IMR-90 (cell line): ENCODE measurements around the gene DPPA3. TPM values are rescaled to one million over a fixed set of nuclear protein-coding genes. Genes with fewer than 3 reads are reported as not detected.

ENCODE experiments used
- ATAC-seq: fragments of 200-7000 bp; cut with Tn5 transposase; 2 replicates; pipeline ENCODE4 v1.9.1; 2020; ENCODE audit warnings: low read depth, mild to moderate bottlenecking, moderate library complexity
- BruUV-seq: library from RNA; stranded (reverse); fragments of 400-500 nt; replicated peaks from 2 replicates; lab custom pipeline; 2021; lab: Mats Ljungman, UMichigan
- CTCF ChIA-PET: fragments of 300-600 bp; formaldehyde crosslinking; extraction: SDS; loops from one replicate; lab custom pipeline; 2021; ENCODE audit warnings: antibody characterized with exemption; lab: Yijun Ruan, JAX
- POLR2A ChIA-PET: fragments of 300-600 bp; sonication (Branson Sonifier 250); formaldehyde crosslinking; loops from one replicate; lab custom pipeline; 2022; ENCODE audit warnings: antibody characterized with exemption; ENCODE audit not compliant: unreplicated experiment; lab: Charles Lee
- DNase-seq: peaks from one replicate; pipeline ENCODE4 v3.0.0; 2013
- H2AFZ ChIP-seq: replicated peaks from 2 replicates; pipeline ENCODE3; 2013; ENCODE audit warnings: low read length, mild to moderate bottlenecking; ENCODE audit not compliant: poor library complexity
- H2AK5ac ChIP-seq: 2 replicates; pipeline ENCODE4 v1.6.1; 2013; ENCODE audit warnings: low read depth, low read length, inconsistent platforms
- H2AK9ac ChIP-seq: replicated peaks from 2 replicates; pipeline ENCODE3; 2013; ENCODE audit warnings: mild to moderate bottlenecking, low read depth, low read length, moderate library complexity; ENCODE audit not compliant: poor library complexity
- H2BK120ac ChIP-seq: 2 replicates; pipeline ENCODE4 v1.6.1; 2013; ENCODE audit warnings: low read depth, low read length, inconsistent platforms
- H2BK15ac ChIP-seq: 3 replicates; pipeline ENCODE4 v1.6.1; 2013; ENCODE audit warnings: low read depth, low read length, inconsistent platforms
- H2BK20ac ChIP-seq: 2 replicates; pipeline ENCODE4 v1.6.1; 2013; ENCODE audit warnings: low read depth, mild to moderate bottlenecking, inconsistent platforms, low read length, moderate library complexity
- H2BK5ac ChIP-seq: 2 replicates; pipeline ENCODE4 v1.6.1; 2013; ENCODE audit warnings: mild to moderate bottlenecking, low read depth, low read length, inconsistent platforms; ENCODE audit not compliant: poor library complexity, severe bottlenecking
- H3K14ac ChIP-seq: replicated peaks from 2 replicates; pipeline ENCODE4 v1.6.1; 2013; ENCODE audit warnings: low read depth, low read length, inconsistent platforms
- H3K18ac ChIP-seq: 2 replicates; pipeline ENCODE4 v1.6.1; 2013; ENCODE audit warnings: low read depth, low read length, control low read depth
- H3K23ac ChIP-seq: 2 replicates; pipeline ENCODE4 v1.6.1; 2013; ENCODE audit warnings: low read depth, low read length, inconsistent platforms
- H3K27ac ChIP-seq: 2 replicates; pipeline ENCODE4 v1.5.1; 2013; ENCODE audit warnings: mild to moderate bottlenecking, control low read depth, low read length; ENCODE audit not compliant: insufficient read depth
- H3K27me3 ChIP-seq: 2 replicates; pipeline ENCODE4 v1.6.1; 2013; ENCODE audit warnings: low read length; ENCODE audit not compliant: control insufficient read depth, insufficient read depth
- H3K36me3 ChIP-seq: 2 replicates; pipeline ENCODE4 v1.6.1; 2013; ENCODE audit warnings: low read length, mixed read lengths; ENCODE audit not compliant: control insufficient read depth, insufficient read depth
- H3K4ac ChIP-seq: 2 replicates; pipeline ENCODE4 v1.6.1; 2013; ENCODE audit warnings: low read depth, low read length, inconsistent platforms
- H3K4me1 ChIP-seq: 2 replicates; pipeline ENCODE4 v1.6.1; 2013; ENCODE audit warnings: low read length, mixed read lengths; ENCODE audit not compliant: control insufficient read depth, insufficient read depth
- H3K4me2 ChIP-seq: 2 replicates; pipeline ENCODE4 v1.6.1; 2013; ENCODE audit warnings: low read depth, mild to moderate bottlenecking, control low read depth, low read length, moderate library complexity
- H3K4me3 ChIP-seq: 2 replicates; pipeline ENCODE4 v1.5.1; 2013; ENCODE audit warnings: low read depth, mild to moderate bottlenecking, control low read depth, low read length, moderate library complexity; ENCODE audit not compliant: insufficient read depth
- H3K56ac ChIP-seq: 2 replicates; pipeline ENCODE4 v1.6.1; 2013; ENCODE audit warnings: low read length, inconsistent platforms; ENCODE audit not compliant: insufficient read depth; ENCODE audit errors: extremely low read depth
- H3K79me1 ChIP-seq, 2 experiments: 2 replicates each; pipeline ENCODE4 v1.6.1; 2013; ENCODE audit warnings: low read length in 2 of 2, inconsistent platforms in 1 of 2, low read depth in 1 of 2
- H3K9ac ChIP-seq: 2 replicates; pipeline ENCODE4 v1.6.1; 2013; ENCODE audit warnings: low read depth, low read length, control low read depth
- H3K9me1 ChIP-seq: 2 replicates; pipeline ENCODE4 v1.6.1; 2013; ENCODE audit warnings: low read length, inconsistent platforms; ENCODE audit not compliant: insufficient read depth
- H3K9me3 ChIP-seq: 2 replicates; pipeline ENCODE4 v1.6.1; 2013; ENCODE audit warnings: low read length; ENCODE audit not compliant: control insufficient read depth, insufficient read depth
- H4K20me1 ChIP-seq: 2 replicates; pipeline ENCODE4 v1.6.1; 2013; ENCODE audit warnings: low read length, inconsistent platforms; ENCODE audit not compliant: insufficient read depth
- H4K5ac ChIP-seq: 2 replicates; pipeline ENCODE4 v1.6.1; 2013; ENCODE audit warnings: mild to moderate bottlenecking, low read depth, low read length, control low read depth
- H4K8ac ChIP-seq, 2 experiments: 2 replicates each; pipeline ENCODE4 v1.6.1; 2013; ENCODE audit warnings: low read depth in 2 of 2, low read length in 2 of 2, control low read depth in 1 of 2, inconsistent platforms in 1 of 2
- H4K91ac ChIP-seq: 2 replicates; pipeline ENCODE4 v1.6.1; 2013; ENCODE audit warnings: low read depth, low read length, inconsistent platforms; ENCODE audit not compliant: insufficient read depth
- CTCF ChIP-seq: conservative IDR thresholded peaks from 2 replicates; pipeline ENCODE4 v1.5.1; 2012; ENCODE audit warnings: mild to moderate bottlenecking, low read depth, low read length, improper control_type of control experiment
- ELK1 ChIP-seq: fragments of 150-350 bp; IDR thresholded peaks from 2 replicates; pipeline ENCODE4 v1.6.1; 2016; ENCODE audit warnings: low read depth, mild to moderate bottlenecking, low read length, moderate library complexity, borderline replicate concordance
- MAFK ChIP-seq: IDR thresholded peaks from 2 replicates; pipeline ENCODE4 v1.6.1; 2012; ENCODE audit warnings: low read depth, low read length, improper control_type of control experiment
- MAZ ChIP-seq: IDR thresholded peaks from 2 replicates; pipeline ENCODE4 v1.6.1; 2012; ENCODE audit warnings: low read depth, mild to moderate bottlenecking, low read length, improper control_type of control experiment, moderate library complexity, borderline replicate concordance
- MXI1 ChIP-seq: IDR thresholded peaks from 2 replicates; pipeline ENCODE4 v1.6.1; 2012; ENCODE audit warnings: low read depth, mild to moderate bottlenecking, low read length, moderate library complexity, borderline replicate concordance
- NFE2L2 ChIP-seq: fragments of 150-350 bp; IDR thresholded peaks from 2 replicates; pipeline ENCODE4 v1.6.1; 2016; ENCODE audit warnings: low read depth, mild to moderate bottlenecking, low read length
- RAD21 ChIP-seq: IDR thresholded peaks from 2 replicates; pipeline ENCODE4 v1.6.1; 2012; ENCODE audit warnings: low read length, improper control_type of control experiment
- RCOR1 ChIP-seq: IDR thresholded peaks from 2 replicates; pipeline ENCODE4 v1.6.1; 2012; ENCODE audit warnings: mild to moderate bottlenecking, low read length, improper control_type of control experiment; ENCODE audit not compliant: insufficient replicate concordance
- RFX5 ChIP-seq: IDR thresholded peaks from 2 replicates; pipeline ENCODE4 v1.8.0; 2012; ENCODE audit warnings: low read depth, mild to moderate bottlenecking, low read length, moderate library complexity
- WGBS, 2 experiments: methylation state at CpG; one replicate each; pipeline versions ENCODE4 v1.1.5 to v1.1.7; 2013; ENCODE audit warnings: missing lambda C conversion rate in 2 of 2; ENCODE audit not compliant: insufficient read length in 1 of 2; ENCODE audit errors: extremely low coverage in 2 of 2; 5-methylcytosine and 5-hydroxymethylcytosine counted together
- dilution Hi-C: fragments of 300-500 bp; cut with HindIII; formaldehyde crosslinking; loops from one replicate; pipeline ENCODE4 v1.14.3; 2018; ENCODE audit warnings: low sequenced_read_pairs; ENCODE audit not compliant: unreplicated experiment
- in situ Hi-C: fragments of 300-500 bp; cut with MboI; formaldehyde crosslinking; loops from 3 replicates; pipeline ENCODE4 v1.14.3; 2019; ENCODE audit warnings: low sequenced_read_pairs, inconsistent platforms, mixed read lengths
- intact Hi-C: fragments of 100-400 bp; cut with micrococcal nuclease; formaldehyde crosslinking; loops from 2 replicates; pipeline ENCODE4 v1.10.0; 2022
- polyA plus RNA-seq, 3 experiments: library from polyadenylated mRNA; depleted of rRNA; stranded (reverse); fragments of >200 nt; gene quantifications; 2 replicates each; pipeline ENCODE4 v1.2.3, GENCODE V29; 2012; ENCODE audit warnings: low replicate concordance in 1 of 3
- total RNA-seq: library from RNA; depleted of rRNA; stranded (reverse); fragments of >200 nt; gene quantifications from 2 replicates; pipeline ENCODE4 v1.2.3, GENCODE V29; 2012

DPPA3 gene
- total and polyA plus RNA-seq, 2 of the 4 experiments (the other 2 are of a cell fraction), result not detected

- POLR2A ChIA-PET, result no interaction called here
- Histone ChIP-seq H4K20me1 (no peaks in the 10 kb centered on the region), H4K5ac (no peak overlapping the region), H2AK5ac (no peak overlapping the region), H3K36me3 (no peaks in the 10 kb centered on the region), H2BK120ac (no peak overlapping the region), H2BK5ac (no peak overlapping the region), H4K8ac (no peak overlapping the region), H3K14ac (no peak overlapping the region), H3K9me1 (no peaks in the 10 kb centered on the region), H3K79me1 (no peaks in the 10 kb centered on the region), H3K27me3 (no peaks in the 10 kb centered on the region), H2BK15ac (no peak overlapping the region), H3K4me1 (no peaks in the 10 kb centered on the region), H3K23ac (no peak overlapping the region), H4K91ac (no peak overlapping the region), H2AFZ (no peak overlapping the region), H2BK20ac (no peak overlapping the region), H3K56ac (no peak overlapping the region), H3K9me3 (peaks cover 9% of the 10 kb centered on the region; the same call in 1 of the 2 replicates), H3K27ac (no peak overlapping the region), H3K9ac (no peak overlapping the region), H3K4ac (no peak overlapping the region), H3K4me3 (no peak overlapping the region), H3K18ac (no peak overlapping the region), H3K4me2 (no peak overlapping the region), H2AK9ac (no peak overlapping the region)
- CTCF ChIA-PET, result interaction anchor here (0.6 kb wide), 1 partner anchor 32 kb away, joined by 6 read pairs; no protein-coding TSS in a partner anchor
- WGBS, 2 experiments, result no CpG with 5 or more reads among the region's 3 CpGs
- TF ChIP-seq RCOR1, result no peak
- TF ChIP-seq MAZ, result no peak
- no peak for TF ChIP-seq CTCF
- TF ChIP-seq MXI1, result no peak
- no peak for TF ChIP-seq RFX5
- TF ChIP-seq MAFK, result no peak
- TF ChIP-seq RAD21, result no peak
- no peak for TF ChIP-seq ELK1
- TF ChIP-seq NFE2L2, result no peak
- intact Hi-C loops (no loop called here), in situ Hi-C loops (no loop called here), dilution Hi-C loops (no loop called here)
- ATAC-seq (no peak), DNase-seq (no peak)
- no TSS peak for BruUV-seq
These were observed 16.5 kb upstream of the DPPA3 start for GRCh38 chr12:7694556-7695236.
